Endothelial cell of hepatic sinusoid (primary cell): ENCODE measurements around the gene ABCC2.
"Not testable (repeated sequence)": the region's sequence is repeated elsewhere in the genome, so short reads cannot be mapped to it uniquely, and the experiment has no call there.

Source experiments
- in situ Hi-C: cut with HindIII; loops from 2 replicates; pipeline ENCODE4 v1.10.0; 2017; ENCODE audit warnings: low sequenced_read_pairs

ABCC2 gene

DNA sequence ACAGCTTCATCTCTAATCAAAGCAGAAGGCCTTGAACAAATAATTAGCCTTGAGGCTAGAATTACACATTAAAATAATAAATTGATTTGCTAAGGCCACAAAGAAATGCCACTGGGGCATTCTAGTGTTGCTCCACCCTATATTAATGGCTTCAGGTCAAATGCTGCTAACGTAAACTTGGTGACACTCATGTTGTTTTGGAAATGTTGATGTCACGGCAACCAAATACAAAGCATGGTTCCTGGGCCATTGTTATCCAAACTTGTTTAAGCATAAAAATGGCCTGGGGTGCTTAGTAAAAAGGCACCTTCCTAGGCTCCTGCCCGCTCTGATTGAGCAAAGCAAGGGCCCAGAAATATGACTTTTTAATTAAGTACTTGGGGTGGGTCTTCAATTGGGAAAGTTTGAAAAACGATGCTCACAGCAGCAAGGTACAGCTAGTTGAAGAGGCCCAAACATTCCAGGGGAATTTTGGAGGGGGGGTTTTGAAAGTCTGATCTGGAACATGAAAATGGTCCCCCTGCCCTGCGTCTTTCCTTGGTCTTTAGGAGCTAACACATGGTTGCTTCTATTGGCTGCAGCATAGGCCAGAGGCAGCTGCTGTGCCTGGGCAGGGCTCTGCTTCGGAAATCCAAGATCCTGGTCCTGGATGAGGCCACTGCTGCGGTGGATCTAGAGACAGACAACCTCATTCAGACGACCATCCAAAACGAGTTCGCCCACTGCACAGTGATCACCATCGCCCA is 67.8 kb downstream of the ABCC2 start:
- in situ Hi-C loops = loop anchor here (5.0 kb wide), 1 partner anchor 117 kb away; no protein-coding TSS in a partner anchor

DNA sequence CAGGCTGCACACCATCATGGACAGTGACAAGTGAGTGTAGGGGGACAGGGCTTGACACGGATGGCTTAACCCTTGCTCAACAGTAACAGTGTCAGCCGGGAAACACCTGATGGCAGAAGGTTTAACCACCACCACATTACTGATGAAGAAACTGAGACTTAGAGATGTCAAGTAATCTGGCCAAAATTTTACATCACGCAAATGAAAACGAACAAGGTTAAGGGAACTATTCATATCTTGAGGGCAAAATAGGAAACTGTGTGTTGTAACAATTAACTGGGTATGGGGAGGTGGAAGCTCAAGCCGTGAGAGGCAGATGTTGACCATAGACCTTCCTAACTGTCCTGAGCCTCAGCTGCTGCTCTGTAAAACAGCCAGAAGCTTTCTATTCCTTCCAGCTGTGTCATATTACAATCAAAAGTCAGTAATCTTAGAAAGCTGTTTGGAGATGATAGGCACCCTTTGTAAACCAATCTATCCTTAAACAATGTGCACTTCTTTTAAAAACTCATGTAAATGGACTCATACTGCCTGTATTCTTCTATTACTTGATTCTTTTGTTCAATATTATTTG is 68.4 kb downstream of the ABCC2 start:
- in situ Hi-C loops = loop anchor here (5.0 kb wide), 1 partner anchor 116 kb away; no protein-coding TSS in a partner anchor

DNA sequence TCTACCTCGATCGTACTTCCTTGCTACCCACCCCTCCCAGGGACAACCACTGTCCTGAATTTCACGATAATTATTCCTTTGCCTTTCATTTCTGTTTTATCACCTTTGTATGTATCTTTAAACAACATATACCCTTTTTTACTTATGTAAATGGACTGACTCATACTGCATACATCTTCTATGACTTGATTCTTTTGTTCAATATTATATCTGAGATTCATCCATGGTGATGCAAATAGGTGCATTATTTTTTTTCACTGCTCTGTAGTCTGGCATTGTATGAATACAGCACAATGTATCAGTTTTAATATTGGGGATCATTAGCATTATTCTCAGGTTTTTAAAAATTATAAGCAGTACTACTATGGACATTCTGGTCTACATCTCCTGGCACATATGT is 69.4 kb downstream of the ABCC2 start:
- in situ Hi-C loops = loop anchor here (5.0 kb wide), 1 partner anchor 115 kb away; no protein-coding TSS in a partner anchor

DNA sequence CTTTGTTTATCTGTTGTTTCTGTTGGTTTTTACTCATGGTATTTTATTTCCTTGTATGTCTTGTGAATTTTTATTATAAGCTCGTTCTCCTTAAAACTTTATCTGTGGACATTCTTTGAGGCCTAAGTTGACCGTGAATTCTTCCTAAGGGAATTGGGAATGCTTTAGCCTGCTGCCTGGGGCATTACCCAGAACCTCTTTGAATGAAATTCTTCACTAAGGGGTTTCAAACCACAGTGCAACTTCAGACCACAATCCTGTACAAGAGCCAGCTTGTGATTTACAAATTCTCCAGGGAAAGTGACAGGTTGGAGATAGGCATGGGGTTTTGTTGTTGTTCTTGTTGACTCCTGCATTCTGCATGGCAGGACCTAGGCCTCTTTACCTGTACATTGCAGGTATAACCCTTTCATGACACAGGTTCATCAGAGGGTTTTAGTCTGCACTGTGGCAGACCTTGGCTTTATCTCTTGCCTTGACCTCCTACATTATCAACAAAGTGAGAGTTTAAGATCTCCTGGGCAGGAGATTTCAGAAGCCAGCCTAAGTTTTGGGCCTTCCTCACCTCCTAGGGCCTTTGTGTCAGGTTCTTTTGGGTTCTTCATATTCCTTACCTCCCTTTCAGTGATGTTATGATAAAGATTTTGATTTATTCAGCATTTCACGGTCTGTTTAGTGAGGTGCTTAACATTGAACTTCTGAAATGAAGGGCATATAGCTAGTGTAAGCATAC is 70.2 kb downstream of the ABCC2 start:
- in situ Hi-C loops = loop anchor here (5.0 kb wide), 1 partner anchor 115 kb away; no protein-coding TSS in a partner anchor

DNA sequence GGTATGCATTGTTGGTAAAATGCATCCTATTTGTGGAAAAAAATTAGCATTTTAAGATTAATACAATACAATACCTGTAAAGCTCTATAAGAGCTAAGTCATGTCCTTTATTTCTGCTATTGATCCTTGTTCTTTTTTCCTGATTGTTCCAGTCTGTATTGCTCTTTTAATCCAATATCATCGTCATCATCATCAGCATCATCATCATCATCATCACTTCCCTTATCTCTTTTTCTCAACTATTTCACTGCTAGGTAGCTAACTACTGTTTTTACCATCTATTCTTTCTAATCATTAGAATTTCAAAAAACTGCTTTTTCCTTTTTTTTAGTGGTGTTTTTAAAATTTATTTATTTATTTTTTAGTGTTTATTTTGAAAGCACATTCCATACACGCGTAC is 71.2 kb downstream of the ABCC2 start:
- in situ Hi-C loops = loop anchor here (5.0 kb wide), 1 partner anchor 114 kb away; no protein-coding TSS in a partner anchor

DNA sequence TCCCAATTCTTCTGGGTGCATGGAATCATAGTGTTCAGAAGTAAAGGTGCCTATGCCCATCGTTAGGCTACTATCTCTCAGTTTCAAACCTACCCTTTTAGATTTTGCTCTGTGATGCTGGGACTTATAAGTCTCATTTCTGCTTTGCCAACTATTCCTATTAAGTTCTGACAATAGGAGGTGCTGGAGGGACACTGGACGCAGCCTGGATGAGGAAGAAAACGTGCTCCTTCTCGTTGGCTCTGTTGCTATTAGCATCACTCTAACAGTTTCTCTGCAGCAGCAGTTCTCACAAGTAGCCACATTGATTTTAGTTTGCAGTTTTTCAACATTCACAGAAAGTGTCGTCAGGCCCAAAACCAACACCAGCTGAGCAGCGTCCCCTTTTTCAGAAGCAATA is 72.4 kb downstream of the ABCC2 start:
- in situ Hi-C loops = loop anchor here (5.0 kb wide), 1 partner anchor 112 kb away; no protein-coding TSS in a partner anchor

DNA sequence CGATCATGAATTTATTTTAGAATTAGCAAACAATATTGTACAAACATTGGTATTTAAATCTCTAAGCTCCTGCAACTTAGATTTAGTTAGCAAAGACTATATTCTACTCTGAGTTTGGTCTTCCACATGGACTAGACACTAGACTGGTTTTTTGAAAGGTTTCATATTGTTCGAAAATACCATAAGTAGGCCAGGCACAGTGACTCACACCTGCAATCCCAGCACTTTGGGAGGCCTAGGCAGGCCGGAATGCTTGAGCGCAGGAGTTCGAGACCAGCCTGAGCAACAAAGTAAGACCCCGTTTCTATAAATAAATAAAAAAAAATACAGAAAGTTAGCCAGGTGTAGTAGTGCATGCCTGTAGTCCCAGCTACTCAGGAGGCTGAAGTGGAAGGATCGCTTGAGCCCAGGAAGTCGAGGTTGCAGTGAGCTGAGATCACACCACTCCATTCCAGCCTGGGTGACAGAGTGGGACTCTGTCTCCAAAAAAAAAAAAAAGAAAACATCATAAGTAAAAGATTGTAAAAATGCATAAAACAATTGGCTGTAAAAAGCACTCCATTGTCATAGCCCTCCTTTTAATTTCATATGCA is 73.1 kb downstream of the ABCC2 start:
- in situ Hi-C loops = no loop called here

DNA sequence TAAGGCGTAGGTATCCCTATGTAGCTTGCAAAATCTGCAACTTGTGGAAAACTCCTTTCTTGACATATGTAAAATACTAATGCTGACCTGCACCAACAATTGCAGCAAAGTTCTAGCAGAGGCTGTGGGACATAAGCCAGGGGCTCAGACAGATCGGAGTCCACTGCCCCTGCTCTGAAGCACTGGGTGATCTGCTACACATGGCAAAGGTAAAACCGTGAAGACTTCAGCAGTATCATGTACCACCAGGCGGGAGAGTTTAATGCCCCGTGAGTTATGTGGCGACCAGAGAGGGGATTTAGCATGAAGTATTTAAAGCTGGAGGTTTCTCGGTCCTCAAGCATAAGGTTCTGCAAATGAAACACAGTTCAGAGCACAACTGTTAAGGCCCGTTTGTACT is 76.4 kb downstream of the ABCC2 start:
- in situ Hi-C loops = no loop called here

DNA sequence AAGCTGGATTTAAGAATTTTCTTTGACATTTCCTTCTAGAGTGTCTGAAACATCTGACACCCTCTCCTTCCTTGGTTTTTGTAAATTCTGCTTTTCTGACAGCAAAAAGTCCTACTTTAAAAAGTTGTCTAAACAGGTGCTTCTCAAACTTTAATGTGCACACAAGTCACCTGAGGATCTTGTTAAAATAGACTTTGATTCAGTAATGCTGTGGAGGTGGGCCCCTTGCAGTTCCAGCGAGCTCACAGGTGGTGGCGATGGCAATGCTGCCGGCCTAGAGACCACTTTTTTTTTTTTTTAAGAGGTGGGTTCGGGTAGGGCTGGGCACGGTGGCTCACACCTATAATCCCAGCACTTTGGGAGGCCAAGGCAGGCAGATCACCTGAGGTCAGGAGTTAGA is 77.1 kb downstream of the ABCC2 start:
- in situ Hi-C loops = no loop called here

DNA sequence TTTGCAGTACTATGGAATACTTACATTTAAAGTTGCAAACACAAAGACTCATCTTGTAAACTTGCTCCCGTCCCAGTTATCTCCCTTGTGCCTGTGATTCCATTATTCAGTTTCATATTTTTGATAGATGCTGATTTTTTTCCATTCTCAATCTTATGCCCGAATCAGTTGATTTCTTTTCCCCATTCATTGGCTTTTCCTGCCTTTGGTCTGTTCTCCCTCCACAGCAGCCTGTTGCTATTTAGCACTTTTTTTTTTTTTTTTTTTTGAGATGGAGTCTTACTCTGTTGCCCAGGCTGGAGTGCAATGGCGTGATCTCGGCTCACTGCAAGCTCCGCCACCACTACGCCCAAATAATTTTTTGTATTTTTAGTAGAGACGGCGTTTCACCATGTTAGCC is 78.0 kb downstream of the ABCC2 start:
- in situ Hi-C loops = no loop called here

DNA sequence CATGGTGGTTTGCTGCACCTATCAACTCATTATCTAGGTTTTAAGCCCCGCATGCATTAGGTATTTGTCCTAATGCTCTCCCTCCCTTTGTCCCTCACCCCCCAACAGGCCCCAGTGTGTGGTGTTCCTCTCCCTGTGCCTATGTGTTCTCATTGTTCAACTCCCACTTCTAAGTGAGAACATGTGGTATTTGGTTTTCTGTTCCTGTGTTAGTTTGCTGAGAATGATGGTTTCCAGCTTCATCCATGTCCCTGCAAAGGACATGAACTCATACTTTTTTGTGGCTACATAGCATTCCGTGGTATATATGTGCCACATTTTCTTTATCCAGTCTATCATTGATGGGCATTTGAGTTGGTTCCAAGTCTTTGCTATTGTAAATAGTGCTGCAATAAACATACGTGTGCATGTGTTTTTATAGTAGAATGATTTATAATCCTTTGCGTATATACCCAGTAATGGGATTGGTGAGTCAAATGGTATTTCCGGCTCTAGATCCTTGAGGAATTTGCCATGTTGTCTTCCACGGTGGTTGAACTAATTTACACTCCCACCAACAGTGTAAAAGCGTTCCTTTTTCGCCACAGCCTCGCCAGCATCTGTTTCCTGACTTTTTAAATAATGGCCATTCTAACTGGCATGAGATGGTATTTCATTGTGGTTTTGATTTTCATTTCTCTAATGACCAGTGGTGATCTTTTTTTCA is 81.2 kb downstream of the ABCC2 start:
- in situ Hi-C loops = not testable (repeated sequence)

DNA sequence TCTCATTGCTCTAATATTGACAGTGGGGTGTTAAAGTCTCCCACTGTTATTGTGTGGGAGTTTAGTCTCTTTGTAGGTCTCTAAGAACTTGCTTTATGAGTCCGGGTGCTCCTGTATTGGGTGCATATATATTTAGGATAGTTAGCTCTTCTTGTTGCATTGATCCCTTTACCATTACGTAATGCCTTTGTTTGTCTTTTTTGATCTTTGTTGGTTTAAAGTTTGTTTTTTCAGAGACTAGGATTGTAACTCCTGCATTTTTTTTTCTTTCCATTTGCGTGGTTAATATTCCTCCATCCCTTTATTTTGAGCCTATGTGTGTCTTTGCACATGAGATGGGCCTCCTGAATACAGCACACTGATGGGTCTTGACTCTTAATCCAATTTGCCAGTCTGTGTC is 84.8 kb downstream of the ABCC2 start:
- in situ Hi-C loops = not testable (repeated sequence)

DNA sequence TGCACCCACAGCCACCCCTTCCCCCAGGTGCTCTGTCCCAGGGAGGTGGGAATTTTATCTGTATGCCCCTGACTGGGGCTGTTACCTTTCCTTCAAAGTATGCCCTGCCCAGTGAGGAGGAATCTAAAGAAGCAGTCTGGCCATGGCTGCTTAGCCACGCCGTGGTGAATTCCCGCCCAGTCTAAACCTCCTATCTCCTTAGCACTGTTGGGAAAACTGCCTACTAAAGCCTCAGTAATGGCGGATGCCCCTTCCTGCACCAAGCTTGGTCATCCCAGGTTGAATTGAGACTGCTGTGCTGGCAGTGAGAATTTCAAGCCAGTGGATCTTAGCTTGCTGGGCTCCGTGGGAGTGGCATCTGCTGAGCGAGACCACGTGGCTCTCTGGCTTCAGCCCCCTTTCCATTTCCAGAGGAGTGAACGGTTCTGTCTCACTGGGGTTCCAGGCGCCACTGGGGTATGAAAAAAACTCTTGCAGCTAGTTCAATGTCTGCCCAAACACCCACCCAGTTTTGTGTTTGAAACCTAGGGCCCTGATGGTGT is 87.2 kb downstream of the ABCC2 start:
- in situ Hi-C loops = no loop called here

DNA sequence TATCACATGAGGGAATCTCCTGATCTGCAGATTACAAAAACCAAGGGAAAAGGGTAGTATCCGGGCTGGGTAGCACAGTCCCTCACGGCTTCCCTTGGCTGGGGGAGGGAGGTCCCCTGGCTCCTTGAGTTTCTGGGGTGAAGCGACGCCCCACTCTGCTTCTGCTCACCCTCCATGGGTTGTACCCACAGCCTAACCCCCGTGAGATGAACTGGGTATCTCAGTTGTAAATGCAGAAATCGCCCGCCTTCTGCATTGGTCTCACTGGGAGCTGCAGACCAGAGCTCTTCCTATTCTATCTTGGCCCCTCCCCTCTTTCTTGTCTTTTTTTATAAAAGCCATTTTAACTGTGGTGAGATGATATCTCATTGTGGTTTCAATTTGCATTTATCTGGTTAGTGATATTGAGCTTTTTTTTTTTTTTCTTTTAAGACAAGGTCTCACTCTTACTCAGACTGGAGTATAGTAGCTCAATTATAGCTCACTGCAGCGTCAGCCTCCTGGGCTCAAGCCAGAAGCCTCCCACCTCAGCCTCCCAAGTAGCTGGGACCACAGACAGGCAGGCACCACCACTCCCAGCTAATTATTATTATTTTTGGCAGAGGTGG is 87.8 kb downstream of the ABCC2 start:
- in situ Hi-C loops = no loop called here

DNA sequence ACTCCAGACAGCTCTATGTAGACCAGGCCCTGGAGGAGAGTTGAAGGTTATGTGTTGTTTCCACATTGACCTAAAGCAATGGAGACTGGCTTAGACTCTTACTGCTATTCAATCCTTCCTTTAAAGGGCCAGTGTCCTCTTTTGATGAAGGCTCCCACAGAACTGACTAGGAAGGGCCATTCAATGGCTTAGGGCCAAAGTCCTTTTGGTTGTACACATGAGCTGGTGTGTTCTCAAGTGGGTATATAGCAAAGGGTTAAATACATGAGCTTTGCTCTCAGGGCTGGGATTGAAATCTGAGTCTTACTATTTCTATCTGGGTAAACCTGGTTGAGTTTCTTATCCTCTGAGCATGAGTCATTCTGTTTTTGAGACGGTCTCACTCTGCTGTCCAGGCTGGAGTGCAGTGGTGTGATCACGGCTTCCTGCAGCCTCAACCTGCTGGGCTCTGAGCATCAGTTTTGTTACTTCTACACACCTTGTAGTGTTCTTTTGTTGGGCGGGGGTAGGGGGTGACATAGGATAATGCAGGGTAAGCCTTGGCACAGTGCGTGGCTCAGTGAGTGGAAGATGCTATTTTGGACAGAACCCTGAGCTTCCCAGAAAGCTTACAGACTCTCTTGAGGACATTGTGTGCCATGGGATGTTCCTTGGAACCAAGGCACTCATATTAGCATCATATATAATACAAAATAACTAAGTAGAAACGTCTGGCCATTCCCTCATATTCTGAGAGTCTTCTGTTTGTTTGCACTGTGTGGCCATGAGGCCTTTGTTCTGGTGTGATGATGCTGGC is 90.1 kb downstream of the ABCC2 start:
- in situ Hi-C loops = no loop called here

DNA sequence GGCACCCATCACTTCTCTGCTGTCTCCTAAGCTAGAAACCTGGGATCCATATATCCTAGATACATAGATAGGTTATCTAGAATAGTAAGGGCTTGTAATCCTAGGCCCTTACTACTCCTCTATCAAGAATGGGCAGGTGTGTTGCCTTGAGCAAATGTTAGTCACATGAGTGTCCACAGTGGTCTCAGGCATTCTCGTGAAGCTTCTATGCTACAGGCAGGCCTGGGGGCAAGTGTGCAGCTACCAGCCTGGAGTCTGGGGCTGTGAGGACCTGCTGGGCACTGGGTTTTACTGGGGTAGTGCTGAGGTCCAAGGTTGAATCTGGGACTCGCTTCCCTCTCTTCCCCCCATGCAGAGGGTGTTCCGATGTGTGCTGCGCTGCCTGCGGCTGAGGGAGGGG is 91.4 kb downstream of the ABCC2 start:
- in situ Hi-C loops = no loop called here

DNA sequence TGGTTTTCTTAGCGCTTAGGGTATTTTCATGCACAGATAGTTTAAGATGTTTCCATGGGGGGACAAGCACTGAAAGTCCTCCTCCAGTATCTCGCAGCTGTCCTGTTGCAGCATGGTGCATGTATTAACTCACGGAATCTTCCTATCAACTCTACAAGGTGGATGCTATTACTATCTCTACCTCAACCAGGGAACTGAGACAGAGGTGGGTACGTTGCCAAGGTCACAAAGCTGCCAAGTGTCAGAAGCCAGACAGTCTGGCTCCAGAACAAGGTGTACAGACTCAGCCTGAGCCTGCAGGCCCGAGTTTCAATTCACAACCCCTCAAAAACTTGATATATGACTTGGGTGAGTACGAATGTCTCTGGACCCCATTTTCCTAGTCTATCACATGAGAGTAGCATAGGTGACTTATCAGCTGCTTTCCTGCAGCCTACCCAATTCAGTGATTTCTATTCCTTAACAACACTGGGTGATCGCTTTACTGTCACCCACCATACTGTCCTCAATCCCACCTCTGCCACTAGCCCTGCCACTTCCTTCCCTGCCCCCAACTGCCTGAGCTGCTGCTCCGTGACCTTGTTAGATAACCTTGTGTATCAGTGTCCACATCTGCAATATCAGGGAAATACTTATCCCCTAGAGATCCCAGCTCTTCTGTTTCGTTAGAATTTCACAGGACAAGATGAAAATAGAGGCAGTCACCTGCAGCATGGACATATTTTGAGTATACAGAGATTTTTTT is 92.1 kb downstream of the ABCC2 start:
- in situ Hi-C loops = no loop called here

DNA sequence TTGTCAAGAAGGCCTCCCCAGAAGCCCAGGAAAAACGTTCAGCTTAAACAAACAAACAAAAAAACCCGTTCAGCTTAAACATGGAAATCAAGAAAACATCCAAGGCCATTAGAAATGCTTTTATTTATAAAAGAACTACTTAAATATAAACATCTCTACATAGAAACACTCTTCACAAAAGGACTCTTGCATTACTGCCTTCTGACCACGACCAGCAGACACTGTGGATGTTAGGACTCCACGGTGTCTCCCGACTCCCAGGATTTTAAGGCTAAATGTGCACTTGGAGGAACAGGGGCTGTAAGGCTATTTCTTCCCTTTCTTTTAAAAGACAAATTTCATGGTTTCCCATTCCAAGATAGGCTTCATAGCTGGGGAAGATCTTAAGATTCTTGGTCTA is 93.0 kb downstream of the ABCC2 start:
- in situ Hi-C loops = no loop called here
